WTC11 (cell line): ENCODE measurements around the gene CIAPIN1. TPM values are rescaled to one million over a fixed set of nuclear protein-coding genes. Genes with fewer than 3 reads are reported as not detected.

Source experiments
- ATAC-seq: fragments of 200-7000 bp; cut with Tn5 transposase; 2 replicates; pipeline ENCODE4 v1.10.0; 2021; ENCODE audit warnings: mild to moderate bottlenecking, moderate library complexity
- CTCF ChIA-PET: fragments of 300-600 bp; sonication (Branson Sonifier 250); formaldehyde crosslinking; loops from one replicate; lab custom pipeline; 2021; ENCODE audit warnings: antibody characterized with exemption; lab: Charles Lee
- POLR2A ChIA-PET: fragments of 350-600 bp; sonication (Branson Sonifier 250); formaldehyde crosslinking; loops from one replicate; lab custom pipeline; 2021; ENCODE audit warnings: antibody characterized with exemption; lab: Charles Lee
- DNase-seq: peaks from one replicate; pipeline ENCODE4 v3.0.0; 2021; ENCODE audit warnings: low spot score
- H3K27ac Mint-ChIP-seq: 2 replicates; pipeline ENCODE4 v1.8.0; 2021; ENCODE audit warnings: mixed read lengths
- H3K27me3 Mint-ChIP-seq: 2 replicates; pipeline ENCODE4 v1.8.0; 2021; ENCODE audit warnings: low read depth, mild to moderate bottlenecking, moderate library complexity, mixed read lengths
- H3K36me3 Mint-ChIP-seq: 2 replicates; pipeline ENCODE4 v1.8.0; 2021; ENCODE audit warnings: mixed read lengths
- H3K4me1 Mint-ChIP-seq: 2 replicates; pipeline ENCODE4 v1.8.0; 2022; ENCODE audit warnings: mixed read lengths
- H3K4me3 Mint-ChIP-seq: 2 replicates; pipeline ENCODE4 v1.8.0; 2021; ENCODE audit warnings: mild to moderate bottlenecking, moderate library complexity, mixed read lengths
- H3K9me3 Mint-ChIP-seq: 2 replicates; pipeline ENCODE4 v1.8.0; 2021; ENCODE audit warnings: mixed read lengths
- AFF4 ChIP-seq: sonication (generic); formaldehyde crosslinking; IDR thresholded peaks from 2 replicates; pipeline ENCODE4 v1.8.1; 2023; ENCODE audit warnings: mild to moderate bottlenecking, missing genetic modification reagents, borderline replicate concordance
- AR ChIP-seq: fragments of 250-450 bp; sonication (Bioruptor Pico); IDR thresholded peaks from 2 replicates; pipeline ENCODE4 v1.9.0; 2021; ENCODE audit warnings: mild to moderate bottlenecking
- ATF1 ChIP-seq: sonication (generic); formaldehyde crosslinking; IDR thresholded peaks from 2 replicates; pipeline ENCODE4 v1.8.1; 2023; ENCODE audit warnings: mild to moderate bottlenecking, moderate library complexity, missing genetic modification reagents
- E2F5 ChIP-seq: sonication (generic); formaldehyde crosslinking; IDR thresholded peaks from 2 replicates; pipeline ENCODE4 v1.8.1; 2022; ENCODE audit warnings: mild to moderate bottlenecking, moderate library complexity, missing genetic modification reagents
- ERG ChIP-seq: fragments of 250-450 bp; sonication (Bioruptor Pico); IDR thresholded peaks from 2 replicates; pipeline ENCODE4 v1.8.0; 2021; ENCODE audit warnings: mild to moderate bottlenecking
- HMGA2 ChIP-seq: fragments of 250-450 bp; sonication (Bioruptor Pico); IDR thresholded peaks from 2 replicates; pipeline ENCODE4 v1.4.0; 2021; ENCODE audit warnings: mild to moderate bottlenecking, moderate library complexity
- NR1H2 ChIP-seq: sonication (generic); formaldehyde crosslinking; IDR thresholded peaks from 2 replicates; pipeline ENCODE4 v1.9.0; 2021; ENCODE audit warnings: mild to moderate bottlenecking, moderate library complexity, missing genetic modification reagents
- NR2C2 ChIP-seq: sonication (generic); formaldehyde crosslinking; IDR thresholded peaks from 2 replicates; pipeline ENCODE4 v1.8.0; 2022; ENCODE audit warnings: mild to moderate bottlenecking, missing genetic modification reagents
- NR3C1 ChIP-seq: sonication (generic); formaldehyde crosslinking; conservative IDR thresholded peaks from 2 replicates; pipeline ENCODE4 v1.8.1; 2023; ENCODE audit warnings: low read depth, mild to moderate bottlenecking, missing genetic modification reagents
- RELA ChIP-seq: sonication (generic); formaldehyde crosslinking; IDR thresholded peaks from 2 replicates; pipeline ENCODE4 v1.8.1; 2022; ENCODE audit warnings: missing genetic modification reagents, mild to moderate bottlenecking, borderline replicate concordance
- SMAD3 ChIP-seq: sonication (generic); formaldehyde crosslinking; IDR thresholded peaks from 2 replicates; pipeline ENCODE4 v1.8.0; 2022; ENCODE audit warnings: missing genetic modification reagents, mild to moderate bottlenecking, borderline replicate concordance
- SOX15 ChIP-seq: fragments of 250-450 bp; sonication (Bioruptor Pico); IDR thresholded peaks from 2 replicates; pipeline ENCODE4 v1.9.0; 2021; ENCODE audit warnings: mild to moderate bottlenecking
- ZBTB21 ChIP-seq: sonication (generic); formaldehyde crosslinking; IDR thresholded peaks from 2 replicates; pipeline ENCODE4 v1.8.1; 2023; ENCODE audit warnings: mild to moderate bottlenecking, missing genetic modification reagents, borderline replicate concordance
- ZNF219 ChIP-seq: sonication (generic); formaldehyde crosslinking; IDR thresholded peaks from 2 replicates; pipeline ENCODE4 v1.8.0; 2023; ENCODE audit warnings: missing genetic modification reagents, mild to moderate bottlenecking, borderline replicate concordance
- ZNF232 ChIP-seq: sonication (generic); formaldehyde crosslinking; IDR thresholded peaks from 2 replicates; pipeline ENCODE4 v1.8.0; 2022; ENCODE audit warnings: mild to moderate bottlenecking, missing genetic modification reagents
- ZNF317 ChIP-seq: sonication (generic); formaldehyde crosslinking; IDR thresholded peaks from 2 replicates; pipeline ENCODE4 v1.8.1; 2023; ENCODE audit warnings: low read depth, mild to moderate bottlenecking, moderate library complexity, missing genetic modification reagents, borderline replicate concordance
- ZNF416 ChIP-seq: fragments of 250-450 bp; sonication (Bioruptor Pico); IDR thresholded peaks from 2 replicates; pipeline ENCODE4 v1.9.0; 2021; ENCODE audit warnings: mild to moderate bottlenecking, inconsistent platforms
- total RNA-seq: library from RNA; stranded (reverse); gene quantifications from 3 replicates; pipeline ENCODE4 v1.2.3, GENCODE V29; 2021
- TF ChIP-seq, protein P1 (sequence below): sonication (generic); formaldehyde crosslinking; IDR thresholded peaks from 2 replicates; pipeline ENCODE4 v1.8.1; 2023; ENCODE audit warnings: mild to moderate bottlenecking, missing genetic modification reagents
- TF ChIP-seq, protein P2 (sequence below): fragments of 250-450 bp; sonication (Bioruptor Pico); conservative IDR thresholded peaks from 2 replicates; pipeline ENCODE4 v1.9.0; 2021; ENCODE audit warnings: mild to moderate bottlenecking
- TF ChIP-seq, protein P3 (sequence below): fragments of 250-450 bp; sonication (Bioruptor Pico); IDR thresholded peaks from 2 replicates; pipeline ENCODE4 v1.9.0; 2021; ENCODE audit warnings: mild to moderate bottlenecking

Gene CIAPIN1
- total RNA-seq, 1 experiment from 2014 or later = 87.9 TPM

- Mint-ChIP-seq H3K27ac (peak overlapping the region; percentile 39; the same call in 1 of the 2 replicates), H3K36me3 (0 out of 2 replicates have a peak, but pooled peaks cover 4% of the 10 kb centered on the region), H3K9me3 (peaks cover 12% of the 10 kb centered on the region), H3K4me1 (peaks cover 27% of the 10 kb centered on the region), H3K27me3 (peaks cover 21% of the 10 kb centered on the region)
- ChIA-PET POLR2A (no interaction called here), CTCF (interaction anchor here (0.9 to 1.5 kb wide), 2 partner anchors 22 to 26 kb away, joined by 3 to 5 read pairs; partner anchors contain the start of gene POLR2C)
- DNase-seq = no peak
- ATAC-seq = no peak
- TF ChIP-seq ZNF232 (CRISPR knock-in tag) (no peak), AR (CRISPR knock-in tag) (no peak), NR3C1 (no peak), ZNF416 (CRISPR knock-in tag) (no peak), SOX15 (CRISPR knock-in tag) (no peak), E2F5 (CRISPR knock-in tag) (no peak), ZNF317 (CRISPR knock-in tag) (no peak)
- TF ChIP-seq, protein P1, sequence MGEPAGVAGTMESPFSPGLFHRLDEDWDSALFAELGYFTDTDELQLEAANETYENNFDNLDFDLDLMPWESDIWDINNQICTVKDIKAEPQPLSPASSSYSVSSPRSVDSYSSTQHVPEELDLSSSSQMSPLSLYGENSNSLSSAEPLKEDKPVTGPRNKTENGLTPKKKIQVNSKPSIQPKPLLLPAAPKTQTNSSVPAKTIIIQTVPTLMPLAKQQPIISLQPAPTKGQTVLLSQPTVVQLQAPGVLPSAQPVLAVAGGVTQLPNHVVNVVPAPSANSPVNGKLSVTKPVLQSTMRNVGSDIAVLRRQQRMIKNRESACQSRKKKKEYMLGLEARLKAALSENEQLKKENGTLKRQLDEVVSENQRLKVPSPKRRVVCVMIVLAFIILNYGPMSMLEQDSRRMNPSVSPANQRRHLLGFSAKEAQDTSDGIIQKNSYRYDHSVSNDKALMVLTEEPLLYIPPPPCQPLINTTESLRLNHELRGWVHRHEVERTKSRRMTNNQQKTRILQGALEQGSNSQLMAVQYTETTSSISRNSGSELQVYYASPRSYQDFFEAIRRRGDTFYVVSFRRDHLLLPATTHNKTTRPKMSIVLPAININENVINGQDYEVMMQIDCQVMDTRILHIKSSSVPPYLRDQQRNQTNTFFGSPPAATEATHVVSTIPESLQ (CRISPR knock-in tag) = no peak
- TF ChIP-seq, all 79 proteins: peak for 0
- no peak overlapping the region for H3K4me3 Mint-ChIP-seq
Measured at GRCh38 chr16:57484515-57485005, 37.4 kb upstream of the CIAPIN1 start.

GRCh38 chr16:57483725-57484514 is 36.7 kb upstream of the CIAPIN1 start:
- H3K4me3 Mint-ChIP-seq = peak overlapping the region; percentile 16; the same call in 1 of the 2 replicates
- peaks cover 7% of the 10 kb centered on the region; the same call in 1 of the 2 replicates for H3K9me3 Mint-ChIP-seq
- POLR2A ChIA-PET = no interaction called here
- ATAC-seq (no peak), DNase-seq (no peak)
- no peaks in the 10 kb centered on the region for H3K36me3 Mint-ChIP-seq
- no peak overlapping the region for H3K27ac Mint-ChIP-seq
- H3K27me3 Mint-ChIP-seq = peaks cover 23% of the 10 kb centered on the region
- CTCF ChIA-PET = interaction anchor here (1.5 kb wide), 1 partner anchor 21 kb away, joined by 5 read pairs; the partner anchor contains the start of gene POLR2C
- peaks cover 30% of the 10 kb centered on the region for H3K4me1 Mint-ChIP-seq
- TF ChIP-seq, protein P2, sequence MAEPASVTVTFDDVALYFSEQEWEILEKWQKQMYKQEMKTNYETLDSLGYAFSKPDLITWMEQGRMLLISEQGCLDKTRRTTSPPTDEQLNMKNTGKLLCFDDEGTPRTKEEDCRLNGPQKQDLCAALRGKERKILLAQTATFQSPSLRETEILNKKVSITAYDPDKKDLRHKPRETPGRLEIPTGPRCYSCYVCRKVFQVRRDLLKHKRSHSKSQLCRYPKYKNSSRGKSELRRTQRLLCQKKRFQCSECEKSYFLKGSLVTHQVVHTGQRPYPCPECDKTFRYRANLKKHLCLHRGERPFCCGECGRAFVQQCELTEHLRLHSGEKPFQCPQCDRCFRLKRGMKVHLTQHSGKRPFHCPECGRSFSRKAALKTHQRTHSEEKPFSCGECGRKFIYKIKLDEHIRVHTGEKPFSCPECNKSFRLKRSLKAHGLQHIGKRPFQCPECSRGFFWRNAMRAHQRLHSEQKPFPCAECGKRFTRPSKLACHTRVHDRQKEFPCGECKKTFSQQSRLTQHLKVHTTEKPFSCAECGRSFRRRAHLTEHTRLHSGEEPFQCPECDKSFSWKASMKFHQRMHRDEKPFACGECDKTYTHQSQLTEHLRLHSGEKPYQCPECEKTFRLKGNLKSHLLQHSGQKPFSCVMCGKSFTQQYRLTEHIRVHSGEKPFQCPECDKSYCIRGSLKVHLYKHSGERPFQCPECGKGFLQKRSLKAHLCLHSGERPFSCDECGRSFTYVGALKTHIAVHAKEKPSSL (CRISPR knock-in tag) = no peak
- TF ChIP-seq NR1H2 (CRISPR knock-in tag) (no peak), NR2C2 (CRISPR knock-in tag) (no peak), ZNF219 (CRISPR knock-in tag) (no peak), ZBTB21 (CRISPR knock-in tag) (no peak), AFF4 (CRISPR knock-in tag) (no peak), HMGA2 (CRISPR knock-in tag) (no peak), ATF1 (CRISPR knock-in tag) (no peak), SMAD3 (no peak), RELA (no peak), ERG (CRISPR knock-in tag) (no peak)
- TF ChIP-seq, protein P3, sequence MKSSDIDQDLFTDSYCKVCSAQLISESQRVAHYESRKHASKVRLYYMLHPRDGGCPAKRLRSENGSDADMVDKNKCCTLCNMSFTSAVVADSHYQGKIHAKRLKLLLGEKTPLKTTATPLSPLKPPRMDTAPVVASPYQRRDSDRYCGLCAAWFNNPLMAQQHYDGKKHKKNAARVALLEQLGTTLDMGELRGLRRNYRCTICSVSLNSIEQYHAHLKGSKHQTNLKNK (CRISPR knock-in tag) = no peak
- TF ChIP-seq, all 79 proteins: peak for 0
